HepG2 (cell line): ENCODE results near the gene MBD3. TPM values are rescaled to one million over a fixed set of nuclear protein-coding genes. Genes with fewer than 3 reads are reported as not detected.

Source experiments
- AKAP8 ChIP-seq: sonication (generic); formaldehyde crosslinking; IDR thresholded peaks from 2 replicates; pipeline ENCODE4 v1.5.1; 2020; ENCODE audit warnings: mild to moderate bottlenecking, missing genetic modification reagents
- ARID2 ChIP-seq: sonication (generic); formaldehyde crosslinking; IDR thresholded peaks from 2 replicates; pipeline ENCODE4 v1.8.1; 2022; ENCODE audit warnings: mild to moderate bottlenecking, missing genetic modification reagents, borderline replicate concordance
- GATAD2A ChIP-seq: IDR thresholded peaks from 2 replicates; pipeline ENCODE4 v1.6.1; 2016
- KAT2B ChIP-seq: fragments of 150-350 bp; IDR thresholded peaks from 2 replicates; pipeline ENCODE4 v1.6.1; 2014; ENCODE audit warnings: low read depth, low read length, borderline replicate concordance
- KLF6 ChIP-seq: IDR thresholded peaks from 2 replicates; pipeline ENCODE4 v1.8.0; 2016; ENCODE audit warnings: missing biosample characterization, missing genetic modification reagents
- NAIF1 ChIP-seq: sonication (generic); formaldehyde crosslinking; IDR thresholded peaks from 2 replicates; pipeline ENCODE4 v1.5.0; 2020; ENCODE audit warnings: mild to moderate bottlenecking, missing genetic modification reagents, borderline replicate concordance
- PITX1 ChIP-seq: sonication (generic); formaldehyde crosslinking; IDR thresholded peaks from 2 replicates; pipeline ENCODE4 v1.5.1; 2020; ENCODE audit warnings: mild to moderate bottlenecking, missing genetic modification reagents
- RFXANK ChIP-seq: IDR thresholded peaks from 2 replicates; pipeline ENCODE4 v1.6.1; 2016
- SALL2 ChIP-seq: sonication (generic); formaldehyde crosslinking; IDR thresholded peaks from 2 replicates; pipeline ENCODE4 v1.8.1; 2023; ENCODE audit warnings: mild to moderate bottlenecking, missing genetic modification reagents, inconsistent platforms
- YEATS4 ChIP-seq: sonication (generic); formaldehyde crosslinking; IDR thresholded peaks from 2 replicates; pipeline ENCODE4 v1.4.0; 2020; ENCODE audit warnings: missing genetic modification reagents, borderline replicate concordance
- ZEB1 ChIP-seq: IDR thresholded peaks from 2 replicates; pipeline ENCODE4 v1.6.1; 2012; ENCODE audit warnings: mild to moderate bottlenecking, low read depth, inconsistent platforms; ENCODE audit not compliant: insufficient replicate concordance
- ZFP36L1 ChIP-seq: sonication (generic); formaldehyde crosslinking; IDR thresholded peaks from 2 replicates; pipeline ENCODE4 v1.8.0; 2022; ENCODE audit warnings: mild to moderate bottlenecking, missing genetic modification reagents, moderate library complexity
- ZFYVE20 ChIP-seq: sonication (generic); formaldehyde crosslinking; IDR thresholded peaks from 2 replicates; pipeline ENCODE4 v1.8.0; 2023; ENCODE audit warnings: low read depth, mild to moderate bottlenecking, moderate library complexity, missing genetic modification reagents, borderline replicate concordance
- ZNF543 ChIP-seq: sonication (generic); formaldehyde crosslinking; IDR thresholded peaks from 2 replicates; pipeline ENCODE4 v1.4.0; 2020; ENCODE audit warnings: mild to moderate bottlenecking, missing genetic modification reagents
- ZNF589 ChIP-seq: sonication (generic); formaldehyde crosslinking; conservative IDR thresholded peaks from 2 replicates; pipeline ENCODE4 v1.8.0; 2022; ENCODE audit warnings: mild to moderate bottlenecking, moderate library complexity, missing genetic modification reagents
- ZNF746 ChIP-seq: sonication (generic); formaldehyde crosslinking; IDR thresholded peaks from 2 replicates; pipeline ENCODE4 v1.8.0; 2022; ENCODE audit warnings: mild to moderate bottlenecking, missing genetic modification reagents
- ZNF749 ChIP-seq: sonication (generic); formaldehyde crosslinking; IDR thresholded peaks from 2 replicates; pipeline ENCODE4 v1.8.0; 2022; ENCODE audit warnings: mild to moderate bottlenecking, missing genetic modification reagents, moderate library complexity, borderline replicate concordance
- polyA plus RNA-seq, 8 experiments: library from polyadenylated mRNA; depleted of rRNA in 3 of 8; stranded (reverse) in 7 of 8; unstranded in 1 of 8; fragments of >200 nt; fragmentation: Illumina TruSeq in 4 of 8; extraction: Trizol in 4 of 8; gene quantifications; 2 replicates each; pipeline versions ENCODE4 v1.2.1 to v1.2.3, GENCODE V29; 2011 to 2016; ENCODE audit warnings: low read depth in 4 of 8, missing spikeins in 1 of 8, mixed read lengths in 1 of 8; ENCODE audit not compliant: insufficient read depth in 1 of 8
- total RNA-seq, 5 experiments: library from RNA; depleted of rRNA; stranded (reverse); fragments of >200 nt; fragmentation: Illumina TruSeq; extraction: Trizol; gene quantifications; 2 replicates each; pipeline ENCODE4 v1.2.3, GENCODE V29; 2016; ENCODE audit warnings: low read depth in 1 of 5
- TF ChIP-seq, protein P1 (sequence below): IDR thresholded peaks from 2 replicates; pipeline ENCODE4 v1.6.1; 2018; ENCODE audit warnings: missing genetic modification reagents, mild to moderate bottlenecking, missing compliant biosample characterization
- TF ChIP-seq, protein P2 (sequence below): IDR thresholded peaks from 2 replicates; pipeline ENCODE4 v1.6.1; 2012; ENCODE audit warnings: low read depth, low read length, improper control_type of control experiment
- TF ChIP-seq, protein P3 (sequence below): sonication (generic); formaldehyde crosslinking; IDR thresholded peaks from 2 replicates; pipeline ENCODE4 v1.4.0; 2020; ENCODE audit warnings: missing genetic modification reagents
- TF ChIP-seq, protein P4 (sequence below): sonication (generic); formaldehyde crosslinking; IDR thresholded peaks from 2 replicates; pipeline ENCODE4 v1.5.0; 2020; ENCODE audit warnings: missing genetic modification reagents

MBD3 gene
- total and polyA plus RNA-seq, 2 of the 13 experiments (the other 11 are each of a cell fraction or from before 2014, with no cell fraction given): 21.2 to 76.9 TPM

DNA sequence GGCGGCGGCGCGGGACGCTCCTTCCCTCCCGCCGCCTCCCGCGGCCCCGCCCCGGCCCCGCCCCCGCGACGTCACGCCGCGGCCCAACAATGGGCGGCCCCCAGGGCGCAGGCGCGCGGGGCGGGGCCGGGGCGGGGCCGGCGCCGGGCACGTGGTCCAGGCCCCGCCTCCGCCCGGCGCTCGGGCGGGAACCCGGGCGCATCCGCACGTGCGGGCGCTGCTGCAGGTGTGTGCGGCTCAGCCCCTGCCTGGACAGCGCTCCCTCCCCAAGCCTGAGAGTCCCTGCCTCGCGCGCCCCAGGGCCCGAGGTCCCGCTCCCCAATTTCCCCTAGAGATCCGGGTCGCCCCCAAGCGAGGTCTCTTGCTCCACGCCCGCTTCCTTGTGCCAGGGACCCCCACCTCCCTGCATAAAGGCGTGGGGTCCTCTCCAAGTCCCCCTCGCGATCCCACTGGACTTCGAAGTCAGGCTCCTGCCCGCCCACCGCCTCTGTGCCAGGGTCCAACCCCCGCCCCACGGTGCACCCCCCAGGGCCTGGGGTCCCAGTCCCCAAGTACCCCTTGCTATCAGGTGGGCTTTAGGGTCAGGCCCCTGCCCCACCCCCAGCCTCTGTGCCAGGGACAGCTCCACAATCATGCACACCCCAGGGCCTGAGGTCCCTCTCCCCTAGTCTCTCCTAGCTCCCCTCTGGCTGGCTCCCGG is 24.2 kb downstream of the MBD3 start, which contains the start of gene MEX3D (continued):
- no peak for TF ChIP-seq ZFP36L1
- TF ChIP-seq ZNF543 (CRISPR knock-in tag): 0 out of 2 replicates have a peak, but pooled peaks have one; percentile 68
- TF ChIP-seq ARID2 (CRISPR knock-in tag): no peak
- 0 out of 2 replicates have a peak, but pooled peaks have one; percentile 57 for TF ChIP-seq KLF6 (CRISPR knock-in tag)
- TF ChIP-seq, protein P1, sequence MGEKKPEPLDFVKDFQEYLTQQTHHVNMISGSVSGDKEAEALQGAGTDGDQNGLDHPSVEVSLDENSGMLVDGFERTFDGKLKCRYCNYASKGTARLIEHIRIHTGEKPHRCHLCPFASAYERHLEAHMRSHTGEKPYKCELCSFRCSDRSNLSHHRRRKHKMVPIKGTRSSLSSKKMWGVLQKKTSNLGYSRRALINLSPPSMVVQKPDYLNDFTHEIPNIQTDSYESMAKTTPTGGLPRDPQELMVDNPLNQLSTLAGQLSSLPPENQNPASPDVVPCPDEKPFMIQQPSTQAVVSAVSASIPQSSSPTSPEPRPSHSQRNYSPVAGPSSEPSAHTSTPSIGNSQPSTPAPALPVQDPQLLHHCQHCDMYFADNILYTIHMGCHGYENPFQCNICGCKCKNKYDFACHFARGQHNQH (CRISPR knock-in tag): no peak
- peak; percentile 65; the same call in 1 of the 2 replicates for TF ChIP-seq ZFYVE20 (CRISPR knock-in tag)
- TF ChIP-seq AKAP8 (CRISPR knock-in tag): peak; percentile 54; the same call in 1 of the 2 replicates
- TF ChIP-seq, protein P2, sequence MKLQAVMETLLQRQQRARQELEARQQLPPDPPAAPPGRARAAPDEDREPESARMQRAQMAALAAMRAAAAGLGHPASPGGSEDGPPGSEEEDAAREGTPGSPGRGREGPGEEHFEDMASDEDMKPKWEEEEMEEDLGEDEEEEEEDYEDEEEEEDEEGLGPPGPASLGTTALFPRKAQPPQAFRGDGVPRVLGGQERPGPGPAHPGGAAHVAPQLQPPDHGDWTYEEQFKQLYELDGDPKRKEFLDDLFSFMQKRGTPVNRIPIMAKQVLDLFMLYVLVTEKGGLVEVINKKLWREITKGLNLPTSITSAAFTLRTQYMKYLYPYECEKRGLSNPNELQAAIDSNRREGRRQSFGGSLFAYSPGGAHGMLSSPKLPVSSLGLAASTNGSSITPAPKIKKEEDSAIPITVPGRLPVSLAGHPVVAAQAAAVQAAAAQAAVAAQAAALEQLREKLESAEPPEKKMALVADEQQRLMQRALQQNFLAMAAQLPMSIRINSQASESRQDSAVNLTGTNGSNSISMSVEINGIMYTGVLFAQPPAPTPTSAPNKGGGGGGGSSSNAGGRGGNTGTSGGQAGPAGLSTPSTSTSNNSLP: no peak
- TF ChIP-seq RFXANK: no peak
- TF ChIP-seq GATAD2A (CRISPR knock-in tag): no peak
- TF ChIP-seq ZNF746: no peak
- TF ChIP-seq KAT2B: no peak
- peak; percentile 59; the same call in 1 of the 2 replicates for TF ChIP-seq NAIF1
- no peak for TF ChIP-seq ZNF589 (CRISPR knock-in tag)
- TF ChIP-seq, protein P3, sequence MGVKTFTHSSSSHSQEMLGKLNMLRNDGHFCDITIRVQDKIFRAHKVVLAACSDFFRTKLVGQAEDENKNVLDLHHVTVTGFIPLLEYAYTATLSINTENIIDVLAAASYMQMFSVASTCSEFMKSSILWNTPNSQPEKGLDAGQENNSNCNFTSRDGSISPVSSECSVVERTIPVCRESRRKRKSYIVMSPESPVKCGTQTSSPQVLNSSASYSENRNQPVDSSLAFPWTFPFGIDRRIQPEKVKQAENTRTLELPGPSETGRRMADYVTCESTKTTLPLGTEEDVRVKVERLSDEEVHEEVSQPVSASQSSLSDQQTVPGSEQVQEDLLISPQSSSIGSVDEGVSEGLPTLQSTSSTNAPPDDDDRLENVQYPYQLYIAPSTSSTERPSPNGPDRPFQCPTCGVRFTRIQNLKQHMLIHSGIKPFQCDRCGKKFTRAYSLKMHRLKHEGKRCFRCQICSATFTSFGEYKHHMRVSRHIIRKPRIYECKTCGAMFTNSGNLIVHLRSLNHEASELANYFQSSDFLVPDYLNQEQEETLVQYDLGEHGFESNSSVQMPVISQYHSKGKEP: no peak
- TF ChIP-seq SALL2 (CRISPR knock-in tag): peak; percentile 87
- TF ChIP-seq PITX1: no peak
- TF ChIP-seq ZNF749 (CRISPR knock-in tag): peak; percentile 84; the same call in 1 of the 2 replicates
- no peak; the same call in 1 of the 2 replicates for TF ChIP-seq YEATS4
- TF ChIP-seq, protein P4, sequence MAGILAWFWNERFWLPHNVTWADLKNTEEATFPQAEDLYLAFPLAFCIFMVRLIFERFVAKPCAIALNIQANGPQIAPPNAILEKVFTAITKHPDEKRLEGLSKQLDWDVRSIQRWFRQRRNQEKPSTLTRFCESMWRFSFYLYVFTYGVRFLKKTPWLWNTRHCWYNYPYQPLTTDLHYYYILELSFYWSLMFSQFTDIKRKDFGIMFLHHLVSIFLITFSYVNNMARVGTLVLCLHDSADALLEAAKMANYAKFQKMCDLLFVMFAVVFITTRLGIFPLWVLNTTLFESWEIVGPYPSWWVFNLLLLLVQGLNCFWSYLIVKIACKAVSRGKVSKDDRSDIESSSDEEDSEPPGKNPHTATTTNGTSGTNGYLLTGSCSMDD: no peak
- TF ChIP-seq ZEB1: no peak
